Kidney capillary endothelial cell (primary cell): ENCODE results near the gene CORO7.

ENCODE experiments used
- DNase-seq: peaks from one replicate; pipeline ENCODE4 v3.0.0-alpha.2; 2018; ENCODE audit warnings: low spot score

CORO7 gene

GRCh38 chr16:4320571-4321137 is 95.7 kb downstream of the CORO7 start:
- no peak for DNase-seq

DNA sequence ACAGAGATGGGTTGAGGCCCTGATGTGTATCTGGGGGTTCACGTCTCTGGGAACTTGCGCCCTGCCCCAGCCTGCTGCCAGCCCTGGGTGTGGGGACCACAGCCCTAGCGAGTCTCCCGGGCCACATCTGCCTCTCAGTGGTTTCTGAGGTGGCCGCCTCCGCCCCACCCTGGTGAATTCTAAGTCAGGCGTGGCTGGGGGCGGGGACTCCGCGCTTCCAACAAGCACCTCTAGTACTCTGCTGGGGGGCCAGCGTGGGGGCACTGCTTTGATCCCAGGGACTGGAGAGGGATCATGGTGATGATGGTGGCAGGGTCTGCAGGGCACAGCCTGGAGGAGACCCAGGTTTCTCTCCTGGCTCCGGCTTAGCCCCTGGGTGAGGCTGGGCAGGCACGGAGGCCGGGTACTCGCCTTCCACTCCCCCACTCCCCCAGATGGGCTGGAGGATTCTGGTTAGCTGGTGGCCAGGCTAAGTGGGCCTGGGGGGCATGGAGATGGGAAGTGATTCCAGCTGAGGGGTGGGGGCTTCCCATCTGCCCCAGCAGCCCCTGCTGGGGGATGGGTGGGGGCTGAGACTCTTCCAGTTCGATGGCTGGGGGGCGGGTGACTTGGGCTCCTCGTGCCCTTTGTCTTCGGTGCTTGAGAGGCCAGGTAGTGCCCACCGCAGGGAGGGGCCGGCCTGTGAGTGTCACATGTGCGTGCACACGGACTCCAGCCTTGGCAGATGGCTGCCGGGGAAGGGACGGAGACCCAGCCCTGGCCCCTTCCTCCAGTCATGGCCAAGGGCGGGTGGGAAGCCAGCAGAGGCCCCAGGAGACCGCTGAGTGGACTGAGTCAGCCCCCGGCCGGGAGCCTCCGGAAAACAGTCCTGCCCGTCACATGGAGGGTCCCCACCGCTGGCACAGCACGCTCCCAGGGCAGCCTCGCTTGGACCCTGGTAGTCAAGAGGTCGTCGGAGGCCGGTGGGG is 96.7 kb downstream of the CORO7 start:
- no peak for DNase-seq

GRCh38 chr16:4318967-4319366 is 97.4 kb downstream of the CORO7 start:
- DNase-seq = no peak

- DNase-seq = no peak
Observed at GRCh38 chr16:4318451-4318910, 97.9 kb downstream of the CORO7 start.

DNA sequence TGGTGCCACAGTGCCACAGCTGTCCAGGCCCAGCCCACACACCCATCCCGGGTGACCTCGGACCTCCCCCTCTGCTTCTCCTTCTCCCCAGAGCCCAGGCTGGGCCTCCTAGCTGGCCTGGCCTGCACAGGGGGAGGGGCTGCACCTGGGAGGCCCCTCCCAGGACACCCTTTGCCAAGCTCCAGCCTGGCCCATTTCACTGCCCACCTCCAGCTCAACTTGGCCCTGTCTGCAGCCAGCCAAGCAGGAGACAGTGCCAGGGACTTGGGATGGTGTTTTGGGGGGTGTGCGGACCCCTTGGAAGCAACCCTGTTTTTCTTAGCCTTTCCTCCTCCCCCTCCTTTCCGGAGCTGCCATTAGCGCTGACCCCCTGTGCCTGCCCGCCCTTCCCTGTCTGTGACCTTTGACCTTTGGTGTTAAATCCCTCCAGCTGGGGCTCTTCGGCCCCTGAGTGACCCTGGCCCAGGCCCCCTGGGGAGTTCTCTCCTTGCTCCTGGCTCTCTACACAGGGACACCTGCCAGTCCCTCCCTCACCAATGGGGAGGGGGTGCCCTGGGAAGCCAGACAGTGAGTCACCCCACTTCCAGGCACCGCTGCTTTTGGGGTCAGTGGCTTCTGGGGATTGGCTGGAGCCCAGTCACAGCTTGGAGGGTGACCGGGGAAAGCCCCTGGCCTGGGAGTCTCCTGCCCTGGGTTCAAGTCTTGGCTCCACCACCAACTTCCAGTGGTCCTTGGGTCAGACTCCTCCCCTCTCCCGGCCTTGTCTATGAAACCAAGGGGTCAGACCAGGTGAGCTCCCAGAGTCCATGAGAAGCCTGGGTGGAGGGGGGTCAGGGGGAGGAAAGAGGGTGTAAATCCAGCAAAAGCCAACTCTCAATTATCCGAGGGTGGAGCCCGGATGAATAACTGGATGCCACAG is 98.6 kb downstream of the CORO7 start:
- no peak for DNase-seq

GRCh38 chr16:4316864-4317531 is 99.4 kb downstream of the CORO7 start:
- no peak for DNase-seq

- DNase-seq = no peak
Observed at GRCh38 chr16:4316108-4316863, 100.1 kb downstream of the CORO7 start.

DNA sequence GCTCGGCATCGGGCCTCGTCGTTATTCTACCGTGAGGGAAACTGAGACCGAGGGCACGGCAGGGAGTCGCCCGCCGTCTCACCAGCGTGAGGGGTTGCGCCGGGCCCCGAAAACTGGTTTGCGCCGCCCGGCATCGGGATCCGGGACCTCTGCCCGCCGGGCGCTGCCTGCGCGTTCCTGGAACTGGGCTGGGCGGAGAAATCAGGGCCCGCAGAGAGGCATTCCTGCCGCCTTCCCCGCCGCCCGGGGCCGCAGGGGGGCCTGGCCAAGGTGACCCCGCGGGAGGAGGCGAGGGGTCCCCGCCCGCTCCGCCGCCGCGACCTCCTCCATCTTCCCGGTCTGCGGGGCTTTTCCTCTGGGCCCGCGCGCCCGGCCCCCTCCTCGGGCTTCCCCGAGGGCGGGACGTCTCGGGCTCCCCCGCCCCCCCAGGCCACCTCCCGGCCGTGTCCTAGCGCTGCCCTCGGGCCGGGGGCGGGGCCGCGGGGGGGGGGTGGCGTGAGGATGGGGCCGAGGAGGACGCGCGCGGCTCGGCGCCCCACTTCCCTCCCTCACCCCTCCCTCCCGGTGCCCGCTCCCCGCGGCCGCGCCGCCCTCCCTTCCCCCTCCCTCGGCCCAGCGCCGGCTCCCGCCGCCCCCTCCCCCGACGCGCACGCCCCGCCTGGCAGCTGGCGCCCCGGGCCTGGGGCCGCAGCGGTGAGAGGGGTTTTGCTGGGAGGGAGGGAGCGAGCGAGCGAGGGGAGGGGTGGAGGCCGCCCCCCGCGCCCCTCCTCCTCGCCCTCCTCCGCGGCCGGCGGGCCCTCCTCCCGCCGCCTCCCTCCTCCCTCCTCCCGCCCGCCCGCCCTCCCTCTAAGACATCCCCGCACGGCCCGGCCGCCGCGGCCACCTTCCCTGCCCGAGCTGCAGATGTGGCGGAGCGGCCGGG is 100.9 kb downstream of the CORO7 start, which contains the start of gene GLIS2:
Gene GLIS2 (plus strand): TSS at position 882 of the 922 bp plus-strand sequence. CDS start 16,214 bp downstream, outside the sequence.
- no peak for DNase-seq

- DNase-seq = no peak
Observed at GRCh38 chr16:4314532-4315185, 101.7 kb downstream of the CORO7 start.

DNA sequence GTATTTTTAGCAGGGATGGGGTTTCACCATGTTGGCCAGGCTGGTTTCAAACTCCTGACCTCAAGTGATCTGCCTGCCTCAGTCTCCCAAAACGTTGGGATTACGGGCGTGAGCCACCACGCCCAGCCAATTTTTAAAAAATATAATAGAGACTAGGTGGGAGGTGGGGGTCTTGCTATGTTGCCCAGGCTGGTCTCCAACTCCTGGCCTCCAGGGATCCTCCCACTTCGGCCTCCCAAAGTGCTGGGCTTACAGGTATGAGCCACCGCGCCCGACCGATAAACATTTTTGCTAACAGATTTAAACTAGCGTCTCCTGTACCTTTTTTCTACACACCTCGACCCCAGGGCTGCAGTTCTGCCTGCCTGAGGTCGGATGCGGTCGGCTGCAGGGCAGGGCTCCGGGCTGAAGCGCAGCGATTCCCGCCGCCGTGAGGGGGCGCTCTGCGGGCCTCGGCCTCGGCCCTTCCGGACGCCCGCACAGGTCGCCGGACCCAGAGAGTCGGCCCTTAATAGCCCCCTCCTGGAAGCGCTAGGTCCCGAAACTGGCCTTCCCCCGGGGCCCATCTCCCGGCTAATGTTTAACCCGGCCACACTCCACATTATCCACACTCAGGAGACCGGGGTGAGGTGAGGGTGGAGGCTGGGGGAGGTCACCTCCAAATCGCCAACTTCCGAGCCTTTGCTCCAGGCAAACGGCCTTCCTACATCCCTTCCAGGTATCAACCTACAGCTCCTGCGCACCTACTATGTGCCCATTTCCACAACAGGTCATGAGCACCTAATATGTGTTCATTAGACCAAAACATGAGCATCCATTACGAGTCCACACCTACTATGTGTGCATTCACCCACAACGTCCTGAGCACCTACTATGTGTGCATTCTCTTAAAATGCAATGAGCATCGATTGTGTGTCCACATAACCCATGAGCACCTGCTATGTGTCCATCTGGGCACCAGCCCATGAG is 102.5 kb downstream of the CORO7 start:
- no peak for DNase-seq

- no peak for DNase-seq
Observed at GRCh38 chr16:4309833-4310266, 106.5 kb downstream of the CORO7 start.

DNA sequence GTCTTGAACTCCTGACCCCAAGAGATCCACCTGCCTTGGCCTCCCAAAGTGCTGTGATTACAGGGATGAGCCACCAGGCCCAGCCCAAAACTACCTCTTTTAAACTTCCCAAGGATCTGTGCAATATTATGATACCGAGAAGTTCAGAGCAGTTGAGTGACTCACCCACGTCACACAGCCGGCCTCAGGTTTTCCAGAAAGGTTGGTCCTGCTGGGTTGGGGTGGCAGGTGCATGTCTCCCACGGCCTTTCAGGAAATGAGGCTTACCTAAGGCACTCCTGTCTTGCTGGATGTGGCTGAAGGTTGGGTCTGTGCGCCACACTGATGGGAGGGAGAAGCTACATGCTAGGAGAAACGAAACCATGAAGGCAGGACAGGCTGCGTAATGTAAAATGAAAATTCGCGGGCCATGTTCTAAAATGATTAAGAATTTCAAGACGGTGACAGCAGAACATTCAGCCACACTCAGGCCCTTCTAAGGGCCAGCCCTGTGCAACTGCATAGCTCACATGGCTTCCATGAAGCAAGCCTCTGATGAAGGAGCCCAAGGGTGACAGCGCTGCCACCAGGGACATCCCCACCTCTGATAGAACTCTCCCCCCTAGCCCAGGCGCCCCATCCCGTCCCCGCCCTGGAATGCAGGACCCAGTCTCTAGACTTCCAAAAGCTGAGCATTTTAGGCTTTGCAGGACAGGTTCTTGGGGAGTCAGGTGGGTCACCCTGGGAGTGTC is 107.1 kb downstream of the CORO7 start:
- DNase-seq = no peak

GRCh38 chr16:4307215-4308037 is 109.0 kb downstream of the CORO7 start:
- peak; percentile 93 for DNase-seq

DNA sequence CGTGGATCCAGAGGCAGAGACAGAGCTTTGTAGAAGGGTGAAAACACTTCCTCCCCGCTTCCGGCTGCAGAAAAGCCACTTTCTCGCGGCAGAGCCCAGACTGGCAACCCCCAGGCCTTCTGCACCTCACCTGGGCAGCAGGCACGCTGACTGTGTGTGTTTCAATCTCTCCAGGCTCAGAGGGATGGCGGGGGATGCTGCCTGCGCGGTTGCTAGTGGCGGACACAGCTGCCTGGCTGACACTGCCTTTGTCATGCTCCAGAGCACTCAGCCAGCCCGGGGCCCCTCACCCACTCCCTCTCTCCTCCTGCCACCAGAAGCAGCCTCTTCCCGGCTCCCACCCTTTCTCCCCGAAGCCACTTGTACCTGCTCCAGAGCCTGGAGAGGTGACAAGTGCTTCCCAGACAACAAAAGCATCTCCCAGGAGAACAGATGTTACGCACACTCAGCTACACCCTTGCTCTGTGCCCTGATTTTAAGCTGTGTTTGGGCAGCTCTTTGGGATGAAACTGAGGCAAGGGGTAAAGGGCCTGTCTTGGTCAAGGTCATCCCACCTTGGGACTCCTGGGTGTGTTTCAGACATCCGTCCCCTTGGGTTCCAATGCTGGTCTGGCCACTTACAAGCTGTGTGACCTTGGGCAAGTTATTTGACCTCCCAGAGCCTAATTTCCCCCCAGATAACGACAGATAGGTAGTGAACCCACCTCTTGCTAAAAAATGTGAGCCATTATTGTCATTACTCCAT is 109.8 kb downstream of the CORO7 start:
- DNase-seq = no peak
